GM21381 (cell line): ENCODE results near the gene ADAT1.
A peak's percentile ranks its signal among the peaks of the same experiment; 100 is the strongest.

ENCODE experiments used
- ATAC-seq: cut with Tn5 transposase; IDR thresholded peaks from one replicate; pipeline ENCODE4 v1.9.1; 2021; ENCODE audit warnings: mild to moderate bottlenecking, moderate library complexity; ENCODE audit not compliant: unreplicated experiment

The ADAT1 gene

GRCh38 chr16:75622761-75623605 lies at the start of gene ADAT1:
ADAT1 (minus strand) TSS chr16:75623281; CDS start chr16:75620799, 2,482 bp downstream.
- peak; percentile 87 for ATAC-seq

- no peak for ATAC-seq
These were observed 44.4 kb upstream of the ADAT1 start for GRCh38 chr16:75667503-75667902.

- ATAC-seq, result no peak
These were observed 37.7 kb upstream of the ADAT1 start for GRCh38 chr16:75660726-75661302.

GRCh38 chr16:75660321-75660720 lies 37.2 kb upstream of the ADAT1 start:
- no peak for ATAC-seq

- ATAC-seq, result no peak
These were observed 35.1 kb upstream of the ADAT1 start for GRCh38 chr16:75658175-75658574.

GRCh38 chr16:75653922-75654321 lies 30.8 kb upstream of the ADAT1 start:
- no peak for ATAC-seq

GRCh38 chr16:75648265-75649076 lies 25.4 kb upstream of the ADAT1 start:
- ATAC-seq, result peak; percentile 33

GRCh38 chr16:75647492-75648264 lies 24.6 kb upstream of the ADAT1 start, which contains the start of the genes KARS1 and TERF2IP:
KARS1 (minus strand) TSS chr16:75647665; CDS start chr16:75647639, 26 bp downstream.
TERF2IP (plus strand) TSS chr16:75647773; CDS start chr16:75647883, 110 bp downstream.
- ATAC-seq, result peak; percentile 88

- ATAC-seq, result peak; percentile 18
These were observed 24.0 kb upstream of the ADAT1 start for GRCh38 chr16:75647112-75647491.

GRCh38 chr16:75644240-75645012 lies 21.3 kb upstream of the ADAT1 start:
- no peak for ATAC-seq

GRCh38 chr16:75640598-75640997 lies 17.5 kb upstream of the ADAT1 start:
- no peak for ATAC-seq

- ATAC-seq, result no peak
These were observed 12.0 kb upstream of the ADAT1 start for GRCh38 chr16:75635036-75635435.

GRCh38 chr16:75632857-75633256 lies 9.8 kb upstream of the ADAT1 start:
- no peak for ATAC-seq

GRCh38 chr16:75630052-75630451 lies 7.0 kb upstream of the ADAT1 start:
- no peak for ATAC-seq

GRCh38 chr16:75629132-75629531 lies 6.1 kb upstream of the ADAT1 start:
- no peak for ATAC-seq

GRCh38 chr16:75628351-75628750 lies 5.3 kb upstream of the ADAT1 start:
- no peak for ATAC-seq

- no peak for ATAC-seq
These were observed 4.8 kb upstream of the ADAT1 start for GRCh38 chr16:75627851-75628250.

GRCh38 chr16:75626806-75627205 lies 3.7 kb upstream of the ADAT1 start:
- no peak for ATAC-seq

- no peak for ATAC-seq
These were observed 1.8 kb upstream of the ADAT1 start for GRCh38 chr16:75624921-75625334.

- no peak for ATAC-seq
These were observed 2.0 kb downstream of the ADAT1 start for GRCh38 chr16:75621170-75621477.
